HG03060 (cell line): ENCODE measurements around the gene ZMIZ2.
"Not testable (repeated sequence)": the region's sequence is repeated elsewhere in the genome, so short reads cannot be mapped to it uniquely, and the experiment has no call there.

Experiments used
- ATAC-seq: cut with Tn5 transposase; IDR thresholded peaks from one replicate; pipeline ENCODE4 v1.9.1; 2021; ENCODE audit warnings: low read depth, moderate number of reproducible peaks; ENCODE audit not compliant: unreplicated experiment

ZMIZ2 gene

GRCh38 chr7:44748045-44748947 lies at the start of gene ZMIZ2:
Gene ZMIZ2, plus strand, starts transcription at chr7:44748847. Its CDS starts 7,403 bp downstream, at chr7:44756250.
- no peak for ATAC-seq

GRCh38 chr7:44699598-44699997 lies 49.0 kb upstream of the ZMIZ2 start:
- not testable (repeated sequence) for ATAC-seq

GRCh38 chr7:44700322-44700721 lies 48.3 kb upstream of the ZMIZ2 start:
- ATAC-seq = no peak

DNA sequence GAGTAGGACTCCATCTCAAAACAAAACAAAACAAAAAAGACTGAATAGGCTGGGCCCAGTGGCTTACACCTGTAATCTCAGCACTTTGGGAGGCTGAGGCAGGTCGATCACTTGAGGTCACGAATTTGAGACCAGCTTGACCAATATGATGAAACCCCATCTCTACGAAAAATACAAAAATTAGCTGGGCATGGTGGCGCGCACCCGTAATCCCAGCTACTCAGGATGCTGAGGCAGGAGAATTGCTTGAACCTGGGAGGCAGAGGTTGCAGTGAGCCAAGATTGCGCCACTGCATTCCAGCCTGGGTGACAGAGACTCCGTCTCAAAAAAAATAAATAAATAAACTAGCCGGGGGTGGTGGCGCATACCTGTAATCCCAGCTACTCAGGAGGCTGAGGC lies 45.3 kb upstream of the ZMIZ2 start:
- not testable (repeated sequence) for ATAC-seq

- no peak for ATAC-seq
These were observed 44.7 kb upstream of the ZMIZ2 start for GRCh38 chr7:44703921-44704320.

DNA sequence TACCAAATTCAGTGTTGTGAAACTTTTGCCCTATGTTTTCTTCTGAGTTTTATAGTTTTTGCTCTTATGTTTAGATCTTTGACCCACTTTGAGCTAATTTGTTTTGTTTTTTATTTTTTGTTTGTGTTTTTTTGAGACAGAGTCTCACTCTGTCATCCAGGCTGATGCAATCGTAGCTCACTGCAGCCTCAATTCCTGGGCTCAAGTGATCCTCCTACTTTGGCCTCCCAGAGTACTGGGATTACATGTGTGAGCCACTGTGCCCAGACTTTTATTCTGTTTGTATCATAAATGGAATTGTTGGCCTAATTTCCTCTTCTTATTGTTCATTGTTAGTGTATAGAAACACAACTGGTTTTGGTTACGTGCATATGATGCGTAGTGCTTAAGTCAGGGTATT lies 43.2 kb upstream of the ZMIZ2 start:
- no peak for ATAC-seq

DNA sequence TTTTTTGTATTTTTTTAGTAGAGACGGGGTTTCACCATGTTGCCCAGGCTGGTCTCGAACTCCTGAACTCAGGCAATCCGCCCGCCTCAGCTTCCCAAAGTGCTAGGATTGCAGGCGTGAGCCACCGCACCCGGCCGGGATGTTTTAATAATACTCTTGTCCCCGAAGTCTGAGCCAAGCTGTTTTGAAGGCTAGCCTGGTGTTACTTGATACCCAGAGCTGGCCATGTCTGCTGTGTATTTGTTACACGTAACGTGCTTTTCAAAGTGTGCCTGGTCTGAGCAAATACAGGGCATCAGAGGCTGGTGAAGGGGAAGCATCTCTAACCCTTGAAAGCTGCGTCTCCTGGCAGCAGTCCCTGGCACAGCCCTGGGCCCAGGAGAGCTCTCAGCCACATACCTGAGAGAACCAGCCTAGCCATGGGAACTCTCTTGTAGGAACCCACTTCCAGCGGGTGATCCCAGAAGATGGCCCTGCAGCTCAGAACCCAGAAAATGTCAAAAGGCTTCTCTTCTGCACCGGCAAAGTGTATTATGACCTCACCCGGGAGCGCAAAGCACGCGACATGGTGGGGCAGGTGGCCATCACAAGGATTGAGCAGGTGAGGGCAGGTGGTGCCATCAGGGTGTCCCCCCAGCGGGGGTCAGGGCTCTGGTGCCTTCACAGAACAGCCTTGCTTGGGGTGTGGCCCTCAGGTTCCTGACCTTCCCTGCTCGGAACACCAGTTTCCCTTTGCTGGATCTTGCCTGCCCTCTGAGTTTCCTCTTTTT lies 41.7 kb upstream of the ZMIZ2 start:
- no peak for ATAC-seq

- no peak for ATAC-seq
These were observed 41.0 kb upstream of the ZMIZ2 start for GRCh38 chr7:44707558-44708230.

- no peak for ATAC-seq
These were observed 39.4 kb upstream of the ZMIZ2 start for GRCh38 chr7:44709011-44709915.

DNA sequence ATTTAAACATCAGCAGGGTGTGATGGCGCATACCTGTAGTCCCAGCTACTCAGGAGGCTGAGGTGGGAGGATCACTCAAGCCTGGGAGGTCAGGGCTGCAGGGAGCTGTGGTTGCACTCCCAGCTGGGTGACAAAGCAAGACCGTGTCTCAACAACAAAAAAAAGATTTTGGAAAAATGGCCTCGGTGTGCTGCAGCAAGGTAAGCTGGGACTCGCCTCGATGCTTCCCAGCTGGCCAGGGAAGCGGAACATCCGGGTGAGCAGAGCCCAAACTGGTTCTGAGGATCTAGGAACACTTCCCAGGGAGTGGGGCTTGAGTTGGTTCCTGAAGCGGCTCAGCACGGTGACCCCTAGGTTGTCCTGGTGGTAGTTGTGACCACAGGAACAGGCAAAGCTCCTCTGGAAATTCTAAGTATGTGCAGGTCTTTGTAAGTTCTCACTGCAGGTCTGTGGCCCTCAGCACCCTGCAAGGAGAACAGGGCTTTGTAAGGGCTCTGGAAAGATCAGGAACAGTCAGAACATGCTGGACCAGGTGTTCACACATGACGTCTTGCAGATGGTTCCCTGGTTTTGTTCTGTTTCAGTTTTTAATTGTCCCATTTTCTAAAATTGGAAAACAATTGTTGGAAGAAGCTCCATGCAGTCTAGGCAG lies 38.6 kb upstream of the ZMIZ2 start:
- no peak for ATAC-seq

DNA sequence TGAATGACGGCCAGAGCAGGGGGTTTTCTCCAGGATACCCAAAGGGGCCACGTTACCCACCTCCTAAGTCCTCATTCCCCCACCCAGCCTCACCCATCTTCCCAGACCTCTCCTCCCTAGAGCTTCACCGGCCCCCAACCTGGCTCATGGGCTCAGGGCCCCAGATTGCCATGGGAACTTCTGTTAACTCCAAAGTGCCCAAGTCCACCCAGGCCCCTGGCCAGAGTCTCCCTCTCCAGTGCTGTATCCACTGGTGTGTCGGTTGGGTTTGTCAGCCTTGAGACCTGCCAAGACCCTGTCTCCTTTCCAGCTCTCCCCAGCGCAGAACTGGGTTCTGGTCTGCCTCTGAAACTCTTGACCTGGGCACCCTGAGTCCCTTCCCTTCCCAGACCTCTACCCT lies 37.1 kb upstream of the ZMIZ2 start:
- ATAC-seq = no peak

DNA sequence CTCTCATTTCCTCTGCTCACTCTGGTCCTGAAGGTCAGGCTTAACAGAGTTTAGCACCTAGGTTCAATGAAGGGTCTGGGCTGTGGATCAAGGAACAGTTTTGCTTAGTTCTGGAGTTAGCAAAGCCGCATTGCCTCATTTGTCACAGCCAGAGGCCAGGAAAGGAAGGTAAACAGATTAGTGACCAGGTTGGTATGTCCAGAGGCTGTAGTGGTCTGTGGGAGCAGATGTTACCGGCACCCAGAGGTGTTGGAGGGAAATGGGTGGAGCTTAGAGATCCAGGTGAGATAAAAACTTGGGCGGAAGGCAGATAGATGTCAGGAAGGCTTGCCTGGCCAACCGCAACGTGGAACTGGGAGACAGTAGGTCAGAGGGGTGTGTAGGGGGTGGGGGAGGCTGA lies 36.6 kb upstream of the ZMIZ2 start:
- ATAC-seq = no peak

GRCh38 chr7:44713141-44713540 lies 35.5 kb upstream of the ZMIZ2 start:
- no peak for ATAC-seq

- no peak for ATAC-seq
These were observed 34.8 kb upstream of the ZMIZ2 start for GRCh38 chr7:44713680-44714335.

- ATAC-seq = no peak
These were observed 32.4 kb upstream of the ZMIZ2 start for GRCh38 chr7:44716205-44716604.

- ATAC-seq = no peak
These were observed 28.3 kb upstream of the ZMIZ2 start for GRCh38 chr7:44720301-44720700.

DNA sequence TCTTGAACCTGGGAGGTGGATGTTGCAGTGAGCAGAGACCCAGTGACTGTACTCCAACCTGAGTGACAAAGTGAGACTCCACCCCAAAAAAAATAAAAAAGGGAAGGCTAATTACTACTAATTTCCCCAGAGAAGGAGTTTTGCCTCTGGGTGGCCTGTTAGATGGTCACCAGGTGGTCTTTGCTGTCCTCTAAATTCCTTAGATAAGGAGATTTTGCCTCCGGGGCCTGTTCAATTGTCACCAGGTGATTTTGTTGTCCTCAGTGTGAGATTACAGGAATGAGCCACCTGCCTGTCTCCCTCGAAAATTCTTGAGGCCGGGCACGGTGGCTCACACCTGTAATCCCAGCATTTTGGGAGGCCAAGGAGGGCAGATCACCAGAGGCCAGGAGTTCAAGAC lies 24.4 kb upstream of the ZMIZ2 start:
- ATAC-seq = no peak

DNA sequence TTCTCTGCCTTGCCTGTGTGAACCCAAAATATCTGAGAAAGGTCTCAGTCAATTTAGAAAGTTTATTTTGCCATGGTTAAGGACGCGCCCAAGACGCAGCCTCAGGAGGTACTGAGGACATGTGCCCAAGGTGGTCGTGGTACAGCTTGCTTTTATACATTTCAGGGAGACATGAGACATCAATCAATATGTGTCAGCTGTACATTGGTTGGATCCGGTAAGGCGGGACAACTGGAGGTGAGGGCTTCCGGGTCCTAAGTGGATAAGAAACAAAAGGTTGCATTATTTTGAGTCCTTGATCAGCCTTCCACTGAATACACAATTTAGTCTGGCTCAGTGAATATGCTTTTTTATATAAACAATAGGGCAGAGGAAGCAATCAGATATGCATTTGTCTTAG lies 22.4 kb upstream of the ZMIZ2 start:
- ATAC-seq = not testable (repeated sequence)
